ENCODE data around the gene IMPDH1.
A peak's percentile ranks its signal among the peaks of the same experiment; 100 is the strongest.
"Not testable (repeated sequence)": the region's sequence is repeated elsewhere in the genome, so short reads cannot be mapped to it uniquely, and the experiment has no call there.

The IMPDH1 gene

GRCh38 chr7:128409596-128410450 is at the start of gene IMPDH1:
Gene IMPDH1, minus strand, starts transcription at chr7:128409982. Its CDS starts 81 bp downstream, at chr7:128409901.
- DNase-seq: peak; percentile 70 to 74

- peak; percentile 70 to 84 for DNase-seq
Observed at GRCh38 chr7:128459394-128459878, 49.7 kb upstream of the IMPDH1 start.

- DNase-seq: no peak
Observed at GRCh38 chr7:128458956-128459355, 49.2 kb upstream of the IMPDH1 start.

- not testable (repeated sequence) for DNase-seq
Observed at GRCh38 chr7:128457385-128457784, 47.6 kb upstream of the IMPDH1 start.

- no peak for DNase-seq
Observed at GRCh38 chr7:128456255-128456725, 46.5 kb upstream of the IMPDH1 start.

- peak; percentile 86 to 88 for DNase-seq
Observed at GRCh38 chr7:128455543-128456254, 45.9 kb upstream of the IMPDH1 start, which contains the start of gene HILPDA. Gene HILPDA, plus strand, starts transcription at chr7:128455878. Its CDS starts 1,391 bp downstream, at chr7:128457269.

GRCh38 chr7:128454808-128455542 is 45.2 kb upstream of the IMPDH1 start:
- DNase-seq: peak in 1 of 2 experiments; percentile 20

- DNase-seq: no peak
Observed at GRCh38 chr7:128453836-128454804, 44.3 kb upstream of the IMPDH1 start.

- no peak for DNase-seq
Observed at GRCh38 chr7:128452552-128452951, 42.8 kb upstream of the IMPDH1 start.

GRCh38 chr7:128450913-128451312 is 41.1 kb upstream of the IMPDH1 start:
- DNase-seq: no peak

GRCh38 chr7:128450409-128450808 is 40.6 kb upstream of the IMPDH1 start:
- DNase-seq: no peak

GRCh38 chr7:128448751-128449302 is 39.0 kb upstream of the IMPDH1 start:
- no peak for DNase-seq

GRCh38 chr7:128447941-128448564 is 38.3 kb upstream of the IMPDH1 start:
- DNase-seq: no peak

GRCh38 chr7:128446306-128446705 is 36.5 kb upstream of the IMPDH1 start:
- DNase-seq: no peak

GRCh38 chr7:128443831-128444600 is 34.2 kb upstream of the IMPDH1 start:
- no peak for DNase-seq

- no peak for DNase-seq
Observed at GRCh38 chr7:128442356-128442755, 32.6 kb upstream of the IMPDH1 start.

GRCh38 chr7:128437426-128438332 is 27.9 kb upstream of the IMPDH1 start:
- peak; percentile 72 to 82 for DNase-seq

- no peak for DNase-seq
Observed at GRCh38 chr7:128435327-128435686, 25.5 kb upstream of the IMPDH1 start.

Data from AML-193 (cell line).